PC-3 (cell line): ENCODE data around the gene LOXL4.

Source experiments
- CTCF ChIP-seq: fragments of 300-600 bp; sonication (generic); conservative IDR thresholded peaks from 2 replicates; pipeline ENCODE4 v1.5.1; 2017; ENCODE audit warnings: antibody characterized with exemption, low read depth, mild to moderate bottlenecking, low read length
- EZH2 ChIP-seq: fragments of 300-600 bp; sonication (generic); IDR thresholded peaks from one replicate; pipeline ENCODE4 v1.6.1; 2017; ENCODE audit warnings: antibody characterized with exemption, mild to moderate bottlenecking, low read length; ENCODE audit not compliant: unreplicated experiment
- EZH2phosphoT487 ChIP-seq: fragments of 300-600 bp; sonication (generic); IDR thresholded peaks from 2 replicates; pipeline ENCODE4 v1.6.1; 2018; ENCODE audit warnings: mild to moderate bottlenecking, antibody characterized with exemption, low read length, borderline replicate concordance

GRCh38 chr10:98274562-98274961 lies 6.6 kb upstream of the LOXL4 start:
- TF ChIP-seq CTCF (no peak), EZH2phosphoT487 (no peak), EZH2 (no peak)
